Measurements from ENCODE around the gene OR2M3.

The OR2M3 gene

DNA sequence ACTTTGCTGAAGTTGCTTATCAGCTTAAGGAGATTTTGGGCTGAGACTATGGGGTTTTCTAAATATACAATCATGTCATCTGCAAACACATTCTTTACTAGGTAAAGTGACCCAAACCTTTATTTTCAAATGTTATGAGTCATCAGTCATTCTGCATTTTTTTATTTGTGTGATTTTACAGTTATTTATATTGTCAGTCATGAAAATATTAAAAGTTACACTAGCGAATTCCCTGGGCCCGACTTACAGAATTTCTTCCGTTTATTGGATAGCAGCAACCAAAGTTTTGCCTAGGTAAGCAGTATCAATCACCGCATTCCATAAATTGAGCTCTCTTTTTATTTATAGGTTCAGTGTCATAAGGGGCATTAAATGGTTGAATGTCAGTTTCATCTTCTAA, 38.3 kb upstream of the OR2M3 start:
- H3K27me3 ChIP-seq (ENCODE audit: low read length): no peaks in the 10 kb centered on the region
- H3F3A ChIP-seq (ENCODE audit: insufficient read depth): no peaks in the 10 kb centered on the region
- H3K36me3 ChIP-seq (ENCODE audit: low read length): no peaks in the 10 kb centered on the region
- H4K20me1 ChIP-seq (ENCODE audit: low read depth, low read length): no peaks in the 10 kb centered on the region
- no peak overlapping the region for H2AFZ ChIP-seq (ENCODE audit: low read depth, low read length, severe bottlenecking)
- no peaks in the 10 kb centered on the region for H3K79me2 ChIP-seq (ENCODE audit: insufficient read depth, low read length)
- no peak overlapping the region for H3K4me3 ChIP-seq (ENCODE audit: insufficient read depth, low read length, poor library complexity, severe bottlenecking)
- H3K9me3 ChIP-seq (ENCODE audit: insufficient read depth, low read length): no peaks in the 10 kb centered on the region
- H3K27ac ChIP-seq (ENCODE audit: low read depth, low read length): no peak overlapping the region
- no peak overlapping the region for H3K4me2 ChIP-seq (ENCODE audit: low read depth, low read length, poor library complexity, severe bottlenecking)
- TF ChIP-seq EZH2phosphoT487 (conservative IDR thresholded peaks at IDR 0.05; ENCODE audit: low read length): no peak
- TF ChIP-seq, protein P1, sequence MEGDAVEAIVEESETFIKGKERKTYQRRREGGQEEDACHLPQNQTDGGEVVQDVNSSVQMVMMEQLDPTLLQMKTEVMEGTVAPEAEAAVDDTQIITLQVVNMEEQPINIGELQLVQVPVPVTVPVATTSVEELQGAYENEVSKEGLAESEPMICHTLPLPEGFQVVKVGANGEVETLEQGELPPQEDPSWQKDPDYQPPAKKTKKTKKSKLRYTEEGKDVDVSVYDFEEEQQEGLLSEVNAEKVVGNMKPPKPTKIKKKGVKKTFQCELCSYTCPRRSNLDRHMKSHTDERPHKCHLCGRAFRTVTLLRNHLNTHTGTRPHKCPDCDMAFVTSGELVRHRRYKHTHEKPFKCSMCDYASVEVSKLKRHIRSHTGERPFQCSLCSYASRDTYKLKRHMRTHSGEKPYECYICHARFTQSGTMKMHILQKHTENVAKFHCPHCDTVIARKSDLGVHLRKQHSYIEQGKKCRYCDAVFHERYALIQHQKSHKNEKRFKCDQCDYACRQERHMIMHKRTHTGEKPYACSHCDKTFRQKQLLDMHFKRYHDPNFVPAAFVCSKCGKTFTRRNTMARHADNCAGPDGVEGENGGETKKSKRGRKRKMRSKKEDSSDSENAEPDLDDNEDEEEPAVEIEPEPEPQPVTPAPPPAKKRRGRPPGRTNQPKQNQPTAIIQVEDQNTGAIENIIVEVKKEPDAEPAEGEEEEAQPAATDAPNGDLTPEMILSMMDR (IDR thresholded peaks at IDR 0.05; ENCODE audit: insufficient read depth, low read length, poor library complexity, severe bottlenecking): no peak
- no peak overlapping the region for H3K9ac ChIP-seq (ENCODE audit: low read length)
- H3K9me2 ChIP-seq (replicated peaks; ENCODE audit: insufficient read depth, low read length): no peaks in the 10 kb centered on the region

GRCh38 chr1:248164031-248164430, 33.0 kb upstream of the OR2M3 start:
- Histone ChIP-seq H3K9me3 (ENCODE audit: insufficient read depth, low read length) (no peaks in the 10 kb centered on the region), H4K20me1 (ENCODE audit: low read depth, low read length) (no peaks in the 10 kb centered on the region), H3K27me3 (ENCODE audit: low read length) (no peaks in the 10 kb centered on the region), H3K4me2 (ENCODE audit: low read depth, low read length, poor library complexity, severe bottlenecking) (no peak overlapping the region), H3K9me2 (replicated peaks; ENCODE audit: insufficient read depth, low read length) (no peaks in the 10 kb centered on the region), H3K27ac (ENCODE audit: low read depth, low read length) (no peak overlapping the region), H3K4me3 (ENCODE audit: insufficient read depth, low read length, poor library complexity, severe bottlenecking) (no peak overlapping the region), H3F3A (ENCODE audit: insufficient read depth) (no peaks in the 10 kb centered on the region), H3K9ac (ENCODE audit: low read length) (no peak overlapping the region), H3K79me2 (ENCODE audit: insufficient read depth, low read length) (no peaks in the 10 kb centered on the region), H2AFZ (ENCODE audit: low read depth, low read length, severe bottlenecking) (no peak overlapping the region), H3K36me3 (ENCODE audit: low read length) (no peaks in the 10 kb centered on the region)
- TF ChIP-seq, protein P1 (IDR thresholded peaks at IDR 0.05; ENCODE audit: insufficient read depth, low read length, poor library complexity, severe bottlenecking): no peak
- no peak for TF ChIP-seq EZH2phosphoT487 (conservative IDR thresholded peaks at IDR 0.05; ENCODE audit: low read length)

DNA sequence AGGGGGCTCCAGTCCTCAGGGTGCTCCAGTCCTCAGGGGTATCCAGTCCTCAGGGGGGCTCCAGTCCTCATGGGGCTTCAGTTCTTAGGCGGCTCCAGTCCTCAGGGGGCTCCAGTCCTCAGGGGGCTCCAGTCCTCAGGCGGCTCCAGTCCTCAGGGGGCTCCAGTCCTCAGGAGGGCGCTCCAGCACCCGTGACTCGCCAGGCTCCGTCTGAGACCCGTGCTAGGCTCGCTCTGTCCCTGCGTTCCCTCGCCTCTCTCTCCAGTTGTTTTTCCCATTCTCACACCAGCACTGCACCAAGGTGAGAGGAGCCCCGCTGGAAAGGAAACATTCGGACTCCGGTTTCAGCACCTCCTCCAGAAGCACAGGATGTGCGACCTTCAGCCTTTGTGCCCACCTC, 31.9 kb upstream of the OR2M3 start:
- H3K27me3 ChIP-seq (ENCODE audit: low read length): no peaks in the 10 kb centered on the region
- no peaks in the 10 kb centered on the region for H3F3A ChIP-seq (ENCODE audit: insufficient read depth)
- H3K4me3 ChIP-seq (ENCODE audit: insufficient read depth, low read length, poor library complexity, severe bottlenecking): no peak overlapping the region
- no peaks in the 10 kb centered on the region for H4K20me1 ChIP-seq (ENCODE audit: low read depth, low read length)
- no peak for TF ChIP-seq EZH2phosphoT487 (conservative IDR thresholded peaks at IDR 0.05; ENCODE audit: low read length)
- TF ChIP-seq, protein P1 (IDR thresholded peaks at IDR 0.05; ENCODE audit: insufficient read depth, low read length, poor library complexity, severe bottlenecking): no peak
- no peak overlapping the region for H2AFZ ChIP-seq (ENCODE audit: low read depth, low read length, severe bottlenecking)
- no peaks in the 10 kb centered on the region for H3K9me3 ChIP-seq (ENCODE audit: insufficient read depth, low read length)
- H3K4me2 ChIP-seq (ENCODE audit: low read depth, low read length, poor library complexity, severe bottlenecking): no peak overlapping the region
- no peaks in the 10 kb centered on the region for H3K9me2 ChIP-seq (replicated peaks; ENCODE audit: insufficient read depth, low read length)
- H3K9ac ChIP-seq (ENCODE audit: low read length): no peak overlapping the region
- no peak overlapping the region for H3K27ac ChIP-seq (ENCODE audit: low read depth, low read length)
- no peaks in the 10 kb centered on the region for H3K36me3 ChIP-seq (ENCODE audit: low read length)
- no peaks in the 10 kb centered on the region for H3K79me2 ChIP-seq (ENCODE audit: insufficient read depth, low read length)
